Ascending aorta (tissue), 2 donors: Measurements from ENCODE around the gene CAPZA1. TPM values are rescaled to one million over a fixed set of nuclear protein-coding genes. Genes with fewer than 3 reads are reported as not detected.
A peak's percentile ranks its signal among the peaks of the same experiment; 100 is the strongest.

Source experiments
- DNase-seq, 2 donors: peaks; one replicate each; pipeline ENCODE4 v3.0.0-alpha.2; 2019; ENCODE audit warnings: low spot score in 2 of 2
- H3K27ac ChIP-seq, 2 donors: fragments of 200-600 bp; sonication (generic); one replicate each; pipeline ENCODE4 v1.5.1; 2016 to 2017; ENCODE audit warnings: mild to moderate bottlenecking in 1 of 2
- H3K27me3 ChIP-seq: fragments of 200-600 bp; sonication (generic); one replicate; pipeline ENCODE4 v1.5.1; 2017
- H3K36me3 ChIP-seq, 2 donors: fragments of 200-600 bp; sonication (generic); one replicate each; pipeline ENCODE4 v1.5.1; 2016
- H3K4me1 ChIP-seq, 2 donors: fragments of 200-600 bp; sonication (generic); one replicate each; pipeline ENCODE4 v1.5.1; 2016 to 2017; ENCODE audit warnings: mild to moderate bottlenecking in 1 of 2
- H3K4me3 ChIP-seq, 2 donors: fragments of 200-600 bp; sonication (generic); one replicate each; pipeline ENCODE4 v1.5.1; 2016 to 2017; ENCODE audit warnings: mild to moderate bottlenecking in 1 of 2
- H3K9me3 ChIP-seq, 2 donors: fragments of 200-600 bp; sonication (generic); one replicate each; pipeline ENCODE4 v1.5.1; 2016
- intact Hi-C: fragments of 100-400 bp; cut with DNase I; formaldehyde crosslinking; loops from one replicate; pipeline ENCODE4 v1.15.1; 2023
- total RNA-seq: library from RNA; depleted of rRNA; stranded (reverse); fragments of >200 nt; gene quantifications from one replicate; pipeline ENCODE4 v1.1.0, GENCODE V29; 2016
- TF ChIP-seq, protein P1 (sequence below), 3 experiments: fragments of 200-600 bp in 2 of 3; fragments of 450-650 bp in 1 of 3; sonication (generic) in 2 of 3; IDR thresholded peaks; one replicate each; pipeline ENCODE4 v1.5.1; 2016 to 2019; ENCODE audit warnings: antibody characterized with exemption in 3 of 3, mild to moderate bottlenecking in 1 of 3, moderate library complexity in 1 of 3

The CAPZA1 gene
- total RNA-seq, 1 donor from 2014 or later: 53.5 TPM

DNA sequence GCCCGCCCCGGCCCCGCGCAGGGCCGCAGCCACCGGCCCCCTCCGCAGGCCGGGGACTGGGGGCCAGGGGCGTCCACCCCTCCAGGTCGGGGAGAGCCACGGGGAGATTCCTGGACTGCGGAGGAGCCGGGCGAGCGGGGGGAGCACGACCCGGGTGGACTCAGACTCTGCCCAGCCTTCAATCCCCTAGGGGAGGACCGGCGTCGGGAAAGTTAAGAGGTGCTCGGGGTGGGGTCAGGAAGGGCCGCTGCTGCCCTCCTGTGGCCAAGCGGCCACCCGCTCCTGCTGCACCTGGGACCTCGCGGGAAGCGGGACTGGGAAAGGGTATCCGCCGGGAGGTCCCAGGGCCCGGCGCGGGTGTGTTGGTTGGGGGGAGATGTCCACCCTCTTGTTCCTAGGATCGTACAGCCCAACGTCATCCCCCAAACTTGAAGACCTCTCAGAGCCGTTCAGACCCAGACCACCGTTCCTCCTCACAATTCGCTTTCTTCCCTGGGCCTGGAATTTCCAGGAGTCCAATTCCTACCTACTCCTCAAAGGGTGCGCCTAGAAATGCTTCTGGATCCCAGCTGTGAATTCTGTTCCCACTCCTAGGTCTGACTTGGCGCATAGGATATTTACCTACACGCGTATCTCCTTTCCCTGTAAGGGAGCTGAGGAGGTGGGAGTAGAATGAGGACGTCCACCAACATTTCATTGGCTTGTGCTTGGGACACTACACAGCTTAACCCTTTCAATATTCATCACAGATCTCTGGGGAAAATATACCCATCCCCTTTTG lies 87.8 kb downstream of the CAPZA1 start:
- peak; percentile 62 to 94 for DNase-seq
- intact Hi-C loops: loop anchor here (1.0 to 10.0 kb wide), 7 partner anchors 33 to 973 kb away; partner anchors contain the start of genes CAPZA1, INKA2, MOV10 and ST7L

DNA sequence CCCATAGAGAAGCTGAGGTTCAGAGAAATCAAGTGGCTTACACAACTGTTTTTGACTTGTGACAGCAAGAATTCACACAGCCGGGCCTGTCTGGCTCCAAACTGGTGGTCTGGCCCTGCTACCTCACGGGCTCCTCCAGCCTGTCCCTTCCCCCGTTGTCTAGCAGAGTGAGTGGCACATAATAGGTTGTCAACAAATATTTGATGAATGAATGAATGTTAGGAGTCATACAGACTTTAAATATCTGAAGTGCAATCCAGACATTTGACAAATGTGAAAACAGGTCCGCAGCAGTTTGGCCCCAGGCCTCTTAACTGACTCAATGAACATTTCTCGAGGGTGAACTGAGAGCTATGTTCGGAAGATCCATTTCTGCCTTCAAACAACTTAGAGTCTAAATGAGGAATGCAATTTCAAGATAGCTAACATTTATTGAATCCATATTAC lies 88.4 kb downstream of the CAPZA1 start:
- H3K27me3 ChIP-seq: no peaks in the 10 kb centered on the region
- intact Hi-C loops: loop anchor here (5.0 to 10.0 kb wide), 4 partner anchors 206 to 973 kb away; partner anchors contain the start of gene INKA2

More for the DNA sequence above, 87.8 kb downstream of the CAPZA1 start:
- H3K4me1 ChIP-seq: peaks cover 10 to 12% of the 10 kb centered on the region in 2 donors
- H3K4me3 ChIP-seq: peak overlapping the region; percentile 93 to 99
- H3K27ac ChIP-seq: peak overlapping the region; percentile 99
- H3K36me3 ChIP-seq: peaks cover 12 to 16% of the 10 kb centered on the region in 2 donors
- H3K9me3 ChIP-seq: no peaks in the 10 kb centered on the region
- H3K27me3 ChIP-seq: no peaks in the 10 kb centered on the region
- TF ChIP-seq, protein P1, sequence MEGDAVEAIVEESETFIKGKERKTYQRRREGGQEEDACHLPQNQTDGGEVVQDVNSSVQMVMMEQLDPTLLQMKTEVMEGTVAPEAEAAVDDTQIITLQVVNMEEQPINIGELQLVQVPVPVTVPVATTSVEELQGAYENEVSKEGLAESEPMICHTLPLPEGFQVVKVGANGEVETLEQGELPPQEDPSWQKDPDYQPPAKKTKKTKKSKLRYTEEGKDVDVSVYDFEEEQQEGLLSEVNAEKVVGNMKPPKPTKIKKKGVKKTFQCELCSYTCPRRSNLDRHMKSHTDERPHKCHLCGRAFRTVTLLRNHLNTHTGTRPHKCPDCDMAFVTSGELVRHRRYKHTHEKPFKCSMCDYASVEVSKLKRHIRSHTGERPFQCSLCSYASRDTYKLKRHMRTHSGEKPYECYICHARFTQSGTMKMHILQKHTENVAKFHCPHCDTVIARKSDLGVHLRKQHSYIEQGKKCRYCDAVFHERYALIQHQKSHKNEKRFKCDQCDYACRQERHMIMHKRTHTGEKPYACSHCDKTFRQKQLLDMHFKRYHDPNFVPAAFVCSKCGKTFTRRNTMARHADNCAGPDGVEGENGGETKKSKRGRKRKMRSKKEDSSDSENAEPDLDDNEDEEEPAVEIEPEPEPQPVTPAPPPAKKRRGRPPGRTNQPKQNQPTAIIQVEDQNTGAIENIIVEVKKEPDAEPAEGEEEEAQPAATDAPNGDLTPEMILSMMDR (IDR thresholded peaks at IDR 0.05): peak; percentile 90 to 93 (median 92)

DNA sequence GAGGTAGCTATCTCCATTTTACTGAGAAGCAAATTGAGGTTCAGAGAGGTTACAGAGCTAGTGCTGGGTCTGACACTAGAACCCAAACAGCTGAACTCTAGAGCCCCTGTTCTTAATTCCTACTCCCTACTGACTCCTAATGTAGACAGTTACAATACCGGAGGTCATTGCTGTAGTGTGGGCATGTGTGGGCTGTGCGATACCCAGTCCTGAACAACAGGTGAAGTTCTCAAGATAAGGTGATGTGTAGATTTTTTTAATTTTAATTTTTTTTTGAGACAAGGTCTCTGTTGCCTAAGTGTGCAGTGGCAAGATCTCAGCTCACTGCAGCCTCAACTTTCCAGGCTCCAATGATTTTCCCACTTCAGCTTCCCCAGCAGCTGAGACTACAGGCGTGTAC lies 88.9 kb downstream of the CAPZA1 start:
- peak overlapping the region; percentile 99 for H3K27ac ChIP-seq
- peaks cover 10 to 11% of the 10 kb centered on the region in 2 donors for H3K4me1 ChIP-seq
- no peak overlapping the region for H3K4me3 ChIP-seq
- no peaks in the 10 kb centered on the region for H3K27me3 ChIP-seq
- peaks cover 2 to 5% of the 10 kb centered on the region in 2 donors for H3K36me3 ChIP-seq
- intact Hi-C loops: loop anchor here (5.0 to 10.0 kb wide), 4 partner anchors 206 to 974 kb away; partner anchors contain the start of gene INKA2
- TF ChIP-seq, protein P1 (IDR thresholded peaks at IDR 0.05): no peak
- DNase-seq: no peak
- H3K9me3 ChIP-seq: no peaks in the 10 kb centered on the region

More for the DNA sequence above, 88.4 kb downstream of the CAPZA1 start:
- no peaks in the 10 kb centered on the region for H3K9me3 ChIP-seq
- H3K27ac ChIP-seq: peak overlapping the region; percentile 99
- DNase-seq: no peak
- TF ChIP-seq, protein P1 (IDR thresholded peaks at IDR 0.05): no peak
- H3K36me3 ChIP-seq: peaks cover 6 to 10% of the 10 kb centered on the region in 2 donors
- peak overlapping the region; percentile 93 to 99 for H3K4me3 ChIP-seq
- peaks cover 10% of the 10 kb centered on the region in 2 donors for H3K4me1 ChIP-seq

DNA sequence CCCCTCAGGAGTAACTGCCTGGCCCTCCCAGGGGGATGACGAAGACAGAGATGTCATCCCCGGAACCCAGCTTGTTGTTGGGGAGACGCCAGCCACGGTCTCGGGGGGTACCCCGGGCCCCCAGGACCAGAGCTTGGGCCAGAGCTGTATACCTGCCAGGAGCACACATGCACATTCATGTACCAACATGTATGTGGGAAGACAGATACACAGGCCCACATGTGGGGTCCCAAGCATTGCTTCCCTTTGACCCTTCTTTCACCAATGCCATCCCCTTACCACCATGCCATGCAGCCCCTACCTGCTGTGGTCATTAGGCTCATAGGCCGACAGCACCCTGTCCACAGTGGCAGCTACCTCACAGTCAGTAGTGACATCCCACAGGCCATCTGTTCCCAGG lies 90.5 kb downstream of the CAPZA1 start:
- Histone ChIP-seq H3K4me3 (no peak overlapping the region), H3K27ac (no peak overlapping the region), H3K9me3 (no peaks in the 10 kb centered on the region), H3K36me3 (no peaks in the 10 kb centered on the region), H3K27me3 (no peaks in the 10 kb centered on the region), H3K4me1 (peaks cover 8 to 10% of the 10 kb centered on the region in 2 donors)
- DNase-seq: no peak
- TF ChIP-seq, protein P1 (IDR thresholded peaks at IDR 0.05): no peak
- intact Hi-C loops: no loop called here

DNA sequence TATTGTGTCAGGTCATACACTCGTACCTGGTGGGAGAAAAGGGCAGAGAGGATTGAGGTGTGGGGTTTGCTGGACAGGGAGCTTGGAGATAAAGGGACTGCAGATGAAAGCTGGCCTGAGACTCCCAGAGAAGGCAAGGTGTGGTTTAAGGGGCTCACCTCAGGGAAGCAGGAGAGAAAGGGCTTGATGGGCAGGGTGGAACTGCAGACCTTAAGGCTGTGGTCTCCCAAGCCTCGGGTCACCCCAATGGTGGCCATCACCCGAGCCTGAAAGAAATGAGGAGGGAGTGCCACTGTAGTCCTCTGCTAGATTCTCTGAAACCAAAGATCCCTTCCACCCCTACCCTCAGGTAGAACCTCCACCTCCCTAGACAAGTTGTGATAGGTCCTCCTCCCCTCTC lies 91.0 kb downstream of the CAPZA1 start:
- DNase-seq: no peak
- H3K4me1 ChIP-seq: peaks cover 6 to 10% of the 10 kb centered on the region in 2 donors

More for the DNA sequence above, 91.0 kb downstream of the CAPZA1 start:
- no peaks in the 10 kb centered on the region for H3K9me3 ChIP-seq
- intact Hi-C loops: no loop called here
- no peaks in the 10 kb centered on the region for H3K27me3 ChIP-seq
- TF ChIP-seq, protein P1 (IDR thresholded peaks at IDR 0.05): no peak
- no peak overlapping the region for H3K4me3 ChIP-seq
- H3K36me3 ChIP-seq: no peaks in the 10 kb centered on the region
- no peak overlapping the region for H3K27ac ChIP-seq
